ENCODE measurements around the gene PTPRN2.
"Not testable (repeated sequence)": the region's sequence is repeated elsewhere in the genome, so short reads cannot be mapped to it uniquely, and the experiment has no call there.

PTPRN2 gene

GRCh38 chr7:157708919-157709295 lies 878.7 kb downstream of the PTPRN2 start:
- H3K27me3 ChIP-seq (ENCODE audit: control insufficient read depth in 2 of 2, insufficient read depth in 2 of 2, low read length in 2 of 2), result peaks cover 0 to 6% of the 10 kb centered on the region in 2 donors
- no peaks in the 10 kb centered on the region for H3K9me3 ChIP-seq (ENCODE audit: control insufficient read depth in 2 of 2, low read length in 2 of 2)
- H3K36me3 ChIP-seq (ENCODE audit: control insufficient read depth in 2 of 2, insufficient read depth in 2 of 2, low read length in 2 of 2), result no peaks in the 10 kb centered on the region
- no peak overlapping the region for H3K9ac ChIP-seq (ENCODE audit: low read depth in 1 of 2, low read length in 2 of 2)
- no peak overlapping the region for H3K4me3 ChIP-seq (ENCODE audit: low read length in 2 of 2)
- no peak overlapping the region for H3K27ac ChIP-seq (ENCODE audit: low read depth in 2 of 2, low read length in 2 of 2)
- H3K4me1 ChIP-seq (ENCODE audit: control insufficient read depth in 2 of 2, insufficient read depth in 2 of 2, low read length in 2 of 2), result no peaks in the 10 kb centered on the region

DNA sequence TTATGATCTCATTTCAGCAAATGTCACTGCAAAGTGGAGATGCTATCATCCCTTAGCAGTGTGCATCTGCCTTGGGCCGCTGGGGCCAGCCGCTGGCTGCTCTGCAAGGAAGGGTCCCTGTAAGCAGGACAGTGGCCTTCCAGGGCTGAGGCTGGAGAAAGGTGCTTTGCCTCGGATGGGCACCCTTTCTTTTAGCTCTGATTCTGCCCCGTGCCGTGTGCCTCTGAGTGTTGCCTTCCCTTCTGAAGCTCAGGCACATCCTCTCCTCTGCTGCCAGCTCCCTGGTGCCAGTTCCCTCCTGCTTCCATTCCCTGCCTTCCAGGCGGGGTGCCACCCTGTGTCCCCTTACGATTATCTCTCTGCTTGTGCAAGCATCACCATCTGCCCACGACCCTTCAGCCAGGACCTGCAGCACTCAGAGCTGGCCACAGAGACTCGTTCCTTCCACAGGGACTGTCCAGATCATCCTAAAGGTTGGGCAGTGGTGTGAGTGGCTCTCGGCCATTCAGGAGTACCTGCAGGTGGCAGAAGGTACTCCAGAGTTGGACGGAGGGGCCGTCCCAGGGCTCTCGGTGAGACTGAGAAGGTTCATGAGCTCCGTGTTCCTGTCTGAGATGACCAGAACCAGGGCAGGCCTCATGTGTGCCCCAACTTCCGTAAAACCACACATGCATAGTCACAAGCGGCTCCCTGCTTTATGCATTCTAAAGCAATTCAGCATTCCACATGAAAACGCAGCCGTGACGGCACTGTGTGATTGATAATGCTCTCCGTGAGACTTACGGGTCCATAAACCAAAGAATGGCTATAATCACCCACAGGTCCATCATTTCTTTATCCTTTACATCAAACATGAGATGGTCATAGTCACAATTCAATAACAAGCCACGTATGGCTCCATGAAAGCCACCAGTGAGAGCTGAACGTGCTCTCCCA lies 879.4 kb downstream of the PTPRN2 start:
- no peak overlapping the region for H3K4me3 ChIP-seq (ENCODE audit: low read length in 2 of 2)
- H3K9ac ChIP-seq (ENCODE audit: low read depth in 1 of 2, low read length in 2 of 2), result no peak overlapping the region
- peaks cover 0 to 6% of the 10 kb centered on the region in 2 donors for H3K27me3 ChIP-seq (ENCODE audit: control insufficient read depth in 2 of 2, insufficient read depth in 2 of 2, low read length in 2 of 2)
- H3K4me1 ChIP-seq (ENCODE audit: control insufficient read depth in 2 of 2, insufficient read depth in 2 of 2, low read length in 2 of 2), result no peaks in the 10 kb centered on the region
- H3K27ac ChIP-seq (ENCODE audit: low read depth in 2 of 2, low read length in 2 of 2), result no peak overlapping the region
- H3K36me3 ChIP-seq (ENCODE audit: control insufficient read depth in 2 of 2, insufficient read depth in 2 of 2, low read length in 2 of 2), result no peaks in the 10 kb centered on the region
- no peaks in the 10 kb centered on the region for H3K9me3 ChIP-seq (ENCODE audit: control insufficient read depth in 2 of 2, low read length in 2 of 2)

DNA sequence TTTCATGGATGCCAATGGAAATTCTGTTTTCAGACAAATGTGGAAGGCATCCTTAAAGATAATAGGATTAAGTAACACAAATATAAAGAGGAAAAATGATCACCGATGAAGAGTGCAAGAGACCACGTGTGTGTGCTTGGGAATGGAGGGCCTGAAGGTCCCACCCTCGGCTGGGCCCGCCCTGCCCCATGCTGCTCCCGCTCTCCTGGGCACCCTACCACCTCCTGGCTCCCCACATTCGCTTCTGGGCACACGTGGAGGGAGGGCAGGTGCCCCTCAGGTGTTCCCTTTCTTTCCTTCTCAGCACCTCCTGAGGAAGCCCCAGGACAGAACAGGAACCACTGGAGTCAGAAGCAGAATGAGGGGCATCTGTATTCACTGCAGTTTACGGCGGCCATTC lies 883.3 kb downstream of the PTPRN2 start:
- Histone ChIP-seq H3K4me3 (ENCODE audit: low read length in 2 of 2) (no peak overlapping the region), H3K4me1 (ENCODE audit: control insufficient read depth in 2 of 2, insufficient read depth in 2 of 2, low read length in 2 of 2) (no peaks in the 10 kb centered on the region), H3K27me3 (ENCODE audit: control insufficient read depth in 2 of 2, insufficient read depth in 2 of 2, low read length in 2 of 2) (peaks cover 0 to 6% of the 10 kb centered on the region in 2 donors), H3K9me3 (ENCODE audit: control insufficient read depth in 2 of 2, low read length in 2 of 2) (no peaks in the 10 kb centered on the region), H3K36me3 (ENCODE audit: control insufficient read depth in 2 of 2, insufficient read depth in 2 of 2, low read length in 2 of 2) (no peaks in the 10 kb centered on the region), H3K9ac (ENCODE audit: low read depth in 1 of 2, low read length in 2 of 2) (no peak overlapping the region), H3K27ac (ENCODE audit: low read depth in 2 of 2, low read length in 2 of 2) (no peak overlapping the region)

DNA sequence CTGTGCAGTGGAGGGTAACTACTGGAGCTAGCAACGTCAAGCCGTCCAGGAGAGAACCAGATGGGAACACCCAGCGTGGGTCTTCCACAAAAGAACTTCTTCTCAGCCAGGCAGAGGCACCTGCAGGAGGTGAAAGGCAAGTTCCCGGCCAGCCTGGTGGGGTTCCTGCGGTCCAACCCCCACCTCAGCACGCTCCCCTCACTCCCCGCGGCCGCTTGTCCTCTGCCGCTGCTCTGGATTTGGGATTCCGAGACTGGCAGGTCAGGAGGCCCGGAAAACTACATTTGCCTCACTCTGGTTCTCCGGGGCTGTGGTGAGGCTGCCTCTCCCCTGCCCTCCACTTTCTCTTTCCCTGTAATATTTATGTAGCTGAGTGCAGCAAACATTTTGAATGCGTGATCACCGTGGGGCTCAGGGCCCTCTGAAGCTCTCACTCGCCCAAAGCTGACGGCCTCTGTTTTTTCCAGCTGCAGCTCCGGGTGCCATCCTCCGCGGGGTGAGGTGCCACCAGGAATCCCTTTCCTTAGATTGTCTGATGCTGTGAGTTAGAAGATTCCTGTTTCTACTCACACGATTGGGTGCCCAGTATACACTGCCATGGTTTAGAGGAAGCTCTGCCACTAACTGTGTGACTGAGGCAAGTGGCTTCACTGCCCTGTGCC lies 884.0 kb downstream of the PTPRN2 start:
- Histone ChIP-seq H3K9ac (ENCODE audit: low read depth in 1 of 2, low read length in 2 of 2) (no peak overlapping the region), H3K27ac (ENCODE audit: low read depth in 2 of 2, low read length in 2 of 2) (no peak overlapping the region), H3K9me3 (ENCODE audit: control insufficient read depth in 2 of 2, low read length in 2 of 2) (no peaks in the 10 kb centered on the region), H3K27me3 (ENCODE audit: control insufficient read depth in 2 of 2, insufficient read depth in 2 of 2, low read length in 2 of 2) (peaks cover 0 to 6% of the 10 kb centered on the region in 2 donors), H3K4me3 (ENCODE audit: low read length in 2 of 2) (no peak overlapping the region), H3K4me1 (ENCODE audit: control insufficient read depth in 2 of 2, insufficient read depth in 2 of 2, low read length in 2 of 2) (no peaks in the 10 kb centered on the region), H3K36me3 (ENCODE audit: control insufficient read depth in 2 of 2, insufficient read depth in 2 of 2, low read length in 2 of 2) (no peaks in the 10 kb centered on the region)

GRCh38 chr7:157703131-157703530 lies 884.5 kb downstream of the PTPRN2 start:
- no peak overlapping the region for H3K9ac ChIP-seq (ENCODE audit: low read depth in 1 of 2, low read length in 2 of 2)
- H3K36me3 ChIP-seq (ENCODE audit: control insufficient read depth in 2 of 2, insufficient read depth in 2 of 2, low read length in 2 of 2), result no peaks in the 10 kb centered on the region
- H3K27me3 ChIP-seq (ENCODE audit: control insufficient read depth in 2 of 2, insufficient read depth in 2 of 2, low read length in 2 of 2), result peaks cover 0 to 5% of the 10 kb centered on the region in 2 donors
- no peak overlapping the region for H3K27ac ChIP-seq (ENCODE audit: low read depth in 2 of 2, low read length in 2 of 2)
- no peak overlapping the region for H3K4me3 ChIP-seq (ENCODE audit: low read length in 2 of 2)
- H3K9me3 ChIP-seq (ENCODE audit: control insufficient read depth in 2 of 2, low read length in 2 of 2), result no peaks in the 10 kb centered on the region
- H3K4me1 ChIP-seq (ENCODE audit: control insufficient read depth in 2 of 2, insufficient read depth in 2 of 2, low read length in 2 of 2), result no peaks in the 10 kb centered on the region

GRCh38 chr7:157702311-157703023 lies 885.2 kb downstream of the PTPRN2 start:
- no peaks in the 10 kb centered on the region for H3K36me3 ChIP-seq (ENCODE audit: control insufficient read depth in 2 of 2, insufficient read depth in 2 of 2, low read length in 2 of 2)
- H3K4me1 ChIP-seq (ENCODE audit: control insufficient read depth in 2 of 2, insufficient read depth in 2 of 2, low read length in 2 of 2), result no peaks in the 10 kb centered on the region
- no peak overlapping the region for H3K4me3 ChIP-seq (ENCODE audit: low read length in 2 of 2)
- no peak overlapping the region for H3K9ac ChIP-seq (ENCODE audit: low read depth in 1 of 2, low read length in 2 of 2)
- peaks cover 0 to 3% of the 10 kb centered on the region in 2 donors for H3K27me3 ChIP-seq (ENCODE audit: control insufficient read depth in 2 of 2, insufficient read depth in 2 of 2, low read length in 2 of 2)
- H3K9me3 ChIP-seq (ENCODE audit: control insufficient read depth in 2 of 2, low read length in 2 of 2), result no peaks in the 10 kb centered on the region
- H3K27ac ChIP-seq (ENCODE audit: low read depth in 2 of 2, low read length in 2 of 2), result no peak overlapping the region

- H3K4me1 ChIP-seq (ENCODE audit: control insufficient read depth in 2 of 2, insufficient read depth in 2 of 2, low read length in 2 of 2); H3K36me3 ChIP-seq (ENCODE audit: control insufficient read depth in 2 of 2, insufficient read depth in 2 of 2, low read length in 2 of 2); H3K9me3 ChIP-seq (ENCODE audit: control insufficient read depth in 2 of 2, low read length in 2 of 2); H3K4me3 ChIP-seq (ENCODE audit: low read length in 2 of 2); H3K27ac ChIP-seq (ENCODE audit: low read depth in 2 of 2, low read length in 2 of 2); H3K27me3 ChIP-seq (ENCODE audit: control insufficient read depth in 2 of 2, insufficient read depth in 2 of 2, low read length in 2 of 2); H3K9ac ChIP-seq (ENCODE audit: low read depth in 1 of 2, low read length in 2 of 2): not testable (repeated sequence)
Observed at GRCh38 chr7:157701395-157702180, 886.0 kb downstream of the PTPRN2 start.

DNA sequence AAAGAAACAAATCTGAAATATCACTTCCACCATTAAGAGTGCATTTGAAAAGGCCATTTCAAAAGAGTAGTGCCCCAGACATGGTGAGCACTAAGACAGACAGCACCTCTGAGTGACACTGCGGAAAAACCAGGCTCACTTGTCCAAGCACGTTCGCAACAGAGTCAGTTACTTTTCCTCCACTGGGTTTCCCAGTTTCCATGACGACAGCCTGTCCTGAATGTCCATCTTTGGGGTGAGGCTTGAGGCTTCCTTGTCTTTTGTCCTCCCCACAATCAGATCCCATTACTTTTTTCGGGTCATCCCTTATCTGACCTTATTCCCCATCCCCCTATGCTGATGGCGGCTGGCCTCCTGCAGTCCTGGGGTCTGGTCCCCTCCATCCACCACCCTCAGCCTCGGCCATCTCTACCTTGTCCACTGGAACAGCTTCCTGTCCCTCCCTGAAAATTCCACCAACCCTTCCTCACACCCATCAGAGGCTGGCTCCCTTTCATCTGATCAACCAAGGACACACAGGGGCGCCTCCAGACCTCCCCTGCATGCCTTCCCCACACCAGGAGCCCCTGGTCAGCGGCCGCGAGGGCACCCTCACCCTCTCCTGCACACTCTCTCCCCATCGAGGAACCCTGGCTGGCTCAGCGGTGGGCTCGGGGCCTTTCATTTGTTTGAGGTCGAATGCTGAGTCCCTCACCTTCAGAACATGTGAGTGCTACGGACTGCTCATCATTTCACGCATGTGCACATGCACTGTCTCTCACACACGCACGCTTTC lies 887.2 kb downstream of the PTPRN2 start:
- Histone ChIP-seq H3K9me3 (ENCODE audit: control insufficient read depth in 2 of 2, low read length in 2 of 2) (no peaks in the 10 kb centered on the region), H3K9ac (ENCODE audit: low read depth in 1 of 2, low read length in 2 of 2) (no peak overlapping the region), H3K4me1 (ENCODE audit: control insufficient read depth in 2 of 2, insufficient read depth in 2 of 2, low read length in 2 of 2) (no peaks in the 10 kb centered on the region), H3K4me3 (ENCODE audit: low read length in 2 of 2) (no peak overlapping the region), H3K36me3 (ENCODE audit: control insufficient read depth in 2 of 2, insufficient read depth in 2 of 2, low read length in 2 of 2) (no peaks in the 10 kb centered on the region), H3K27me3 (ENCODE audit: control insufficient read depth in 2 of 2, insufficient read depth in 2 of 2, low read length in 2 of 2) (peaks cover 0 to 3% of the 10 kb centered on the region in 2 donors), H3K27ac (ENCODE audit: low read depth in 2 of 2, low read length in 2 of 2) (no peak overlapping the region)

DNA sequence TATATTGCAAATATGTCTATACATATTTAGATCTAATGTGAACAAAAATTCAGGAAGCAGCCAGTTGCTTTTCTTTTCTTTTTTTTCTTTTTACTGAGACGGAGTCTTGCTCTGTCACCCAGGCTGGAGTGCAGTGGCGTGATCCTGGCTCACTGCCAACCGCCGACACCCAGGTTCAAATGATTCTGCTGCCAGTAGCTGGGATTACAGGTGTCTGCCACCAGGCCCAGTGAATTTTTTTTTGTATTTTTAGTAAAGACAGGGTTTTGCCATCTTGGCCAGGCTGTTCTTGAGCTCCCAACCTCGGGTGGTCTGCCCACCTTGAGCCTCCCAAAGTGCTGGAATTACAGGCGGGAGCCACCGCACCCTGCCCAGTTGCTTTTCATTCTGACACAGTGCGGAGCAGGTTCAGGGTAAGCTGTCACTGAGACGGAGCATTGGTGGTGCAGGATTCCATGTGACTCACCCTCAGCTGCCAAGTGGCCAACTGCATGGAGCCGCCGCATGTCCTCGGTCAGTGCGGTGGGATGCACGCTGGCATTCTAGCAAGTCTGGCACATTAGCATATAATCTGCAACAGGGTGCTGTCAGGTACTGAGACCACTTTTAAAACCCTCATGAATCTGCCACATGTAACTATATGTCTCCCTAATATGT lies 888.1 kb downstream of the PTPRN2 start:
- Histone ChIP-seq H3K4me1 (ENCODE audit: control insufficient read depth in 2 of 2, insufficient read depth in 2 of 2, low read length in 2 of 2) (no peaks in the 10 kb centered on the region), H3K27ac (ENCODE audit: low read depth in 2 of 2, low read length in 2 of 2) (no peak overlapping the region), H3K9ac (ENCODE audit: low read depth in 1 of 2, low read length in 2 of 2) (no peak overlapping the region), H3K9me3 (ENCODE audit: control insufficient read depth in 2 of 2, low read length in 2 of 2) (no peaks in the 10 kb centered on the region), H3K27me3 (ENCODE audit: control insufficient read depth in 2 of 2, insufficient read depth in 2 of 2, low read length in 2 of 2) (peaks cover under 1 to 3% of the 10 kb centered on the region in 2 donors), H3K4me3 (ENCODE audit: low read length in 2 of 2) (no peak overlapping the region), H3K36me3 (ENCODE audit: control insufficient read depth in 2 of 2, insufficient read depth in 2 of 2, low read length in 2 of 2) (no peaks in the 10 kb centered on the region)
